HT-29 (cell line): ENCODE results near the gene SGPL1. TPM values are rescaled to one million over a fixed set of nuclear protein-coding genes. Genes with fewer than 3 reads are reported as not detected.
"Not testable (repeated sequence)": the region's sequence is repeated elsewhere in the genome, so short reads cannot be mapped to it uniquely, and the experiment has no call there.

Experiments
- DNase-seq: peaks from one replicate; pipeline ENCODE4 v3.0.0-alpha.2; 2015; ENCODE audit warnings: low spot score
- total RNA-seq: library from RNA; depleted of rRNA; stranded (reverse); fragments of >200 nt; shearing (Covaris generic); gene quantifications from 2 replicates; pipeline ENCODE4 v1.2.3, GENCODE V29; 2014

Gene SGPL1
- total RNA-seq, 1 experiment from 2014 or later, result 37.5 TPM

GRCh38 chr10:70906031-70906783, 90.5 kb downstream of the SGPL1 start:
- DNase-seq, result no peak

GRCh38 chr10:70906953-70907636, 91.3 kb downstream of the SGPL1 start:
- no peak for DNase-seq

- DNase-seq, result no peak
Observed at GRCh38 chr10:70907637-70908405, 92.1 kb downstream of the SGPL1 start.

DNA sequence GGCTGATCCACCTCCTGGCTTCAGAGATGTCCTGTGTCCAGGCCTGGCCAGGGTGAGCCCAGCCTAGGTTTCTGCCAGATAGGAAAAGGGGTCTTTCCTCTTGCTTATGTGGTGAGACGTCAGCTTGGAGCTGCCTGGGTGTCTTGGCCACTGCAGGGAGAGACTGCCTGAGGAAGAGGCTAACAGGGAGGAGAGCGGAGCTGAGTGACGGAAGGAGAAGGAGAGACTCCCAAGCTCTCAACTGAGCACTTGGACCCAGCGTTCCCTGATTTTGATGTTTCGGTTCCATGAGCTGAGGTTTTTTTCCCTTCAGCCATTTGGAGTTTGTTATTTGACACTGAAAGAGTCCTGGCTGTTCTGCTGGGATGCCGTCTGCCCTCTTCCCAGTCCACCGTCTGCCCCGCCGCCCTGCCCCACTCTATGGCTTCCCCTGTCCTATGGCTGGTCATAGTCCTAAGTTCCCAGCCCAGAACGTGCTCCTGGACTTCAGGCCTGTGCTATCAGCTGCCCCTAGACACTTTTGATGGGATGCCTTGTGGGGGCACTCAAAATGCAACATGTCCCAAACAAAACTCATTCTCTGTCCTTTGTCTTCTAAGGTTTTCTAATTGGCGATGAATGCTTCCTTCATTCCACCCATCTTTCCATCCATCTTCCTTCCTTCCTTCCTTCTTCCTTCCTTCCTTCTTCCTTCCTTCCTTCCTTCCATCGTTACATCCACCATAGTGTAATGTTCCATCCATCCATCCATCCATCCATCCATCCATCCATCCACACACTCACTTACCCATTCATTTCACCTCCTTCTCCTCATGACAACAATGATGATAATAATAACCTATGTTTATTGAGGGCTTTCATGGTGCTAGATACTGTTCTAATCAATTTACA, 92.9 kb downstream of the SGPL1 start:
- DNase-seq, result no peak

DNA sequence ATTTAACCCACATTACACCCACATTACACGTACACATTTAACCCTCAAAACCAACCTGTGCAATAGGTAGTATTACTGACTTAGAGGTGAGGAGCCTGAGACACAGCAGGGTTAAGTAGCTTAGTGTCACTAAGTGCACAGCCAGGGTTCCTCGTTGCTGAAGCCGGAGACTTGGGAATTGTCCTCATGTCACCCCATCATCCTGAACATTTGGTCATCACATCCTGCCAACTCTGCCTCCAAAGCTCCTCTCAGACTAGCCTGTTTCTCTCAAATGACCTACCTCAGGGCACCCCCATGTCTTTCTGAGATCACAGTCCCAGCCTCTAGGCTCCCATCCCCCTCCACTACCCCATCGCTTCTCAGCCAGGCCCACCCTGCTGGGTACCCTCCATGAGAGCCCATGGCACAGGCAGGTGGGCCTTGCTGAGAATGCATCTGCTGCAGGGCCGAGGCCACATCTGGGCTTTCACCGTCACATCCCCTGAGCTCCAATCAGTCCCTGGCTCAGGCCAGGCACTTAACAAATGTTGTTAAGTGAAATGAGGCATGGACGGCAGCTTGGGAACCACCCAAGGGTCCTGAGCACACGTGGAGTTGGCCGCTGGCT, 93.7 kb downstream of the SGPL1 start:
- no peak for DNase-seq

DNA sequence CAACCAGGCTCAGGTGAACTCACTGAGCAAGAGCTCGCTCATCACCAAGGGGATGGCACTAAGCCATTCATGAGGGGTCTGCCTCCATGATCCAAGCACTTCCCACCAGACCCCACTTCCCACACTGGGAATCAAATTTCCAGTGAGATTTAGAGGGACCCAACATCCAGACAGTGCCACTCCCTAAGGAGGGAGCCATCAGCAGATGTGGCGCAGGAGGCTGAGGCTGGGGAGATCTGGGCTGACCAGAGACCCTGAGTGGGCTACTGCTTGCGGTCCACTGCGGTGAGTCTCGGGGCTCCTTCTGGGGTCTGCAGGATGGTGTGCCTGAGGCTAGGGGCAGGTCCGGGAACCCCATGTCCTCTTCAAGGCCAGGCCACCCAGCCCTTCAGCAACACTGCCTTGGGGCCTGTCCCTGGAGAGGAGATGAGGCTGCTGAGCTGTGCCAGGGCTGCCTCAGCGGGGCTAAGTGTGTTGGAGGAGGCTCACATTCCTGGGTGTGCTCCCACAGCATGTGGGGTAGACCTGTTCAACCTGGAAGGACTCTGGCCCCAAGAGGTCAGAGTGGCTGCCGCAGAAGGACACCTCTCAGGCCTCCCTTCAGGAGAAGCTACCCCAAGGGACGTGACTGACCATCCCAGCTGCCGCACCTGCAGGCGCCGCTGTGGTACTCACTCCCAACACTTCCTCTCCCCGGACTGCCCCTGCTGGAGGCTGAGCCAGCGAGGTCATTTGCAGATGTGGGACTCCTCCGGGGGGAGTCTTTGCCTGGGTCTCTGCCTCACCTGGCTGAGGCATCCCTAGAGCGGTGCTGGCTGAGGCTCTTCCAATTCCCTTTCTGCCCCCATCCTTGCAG, 95.0 kb downstream of the SGPL1 start:
- no peak for DNase-seq

DNA sequence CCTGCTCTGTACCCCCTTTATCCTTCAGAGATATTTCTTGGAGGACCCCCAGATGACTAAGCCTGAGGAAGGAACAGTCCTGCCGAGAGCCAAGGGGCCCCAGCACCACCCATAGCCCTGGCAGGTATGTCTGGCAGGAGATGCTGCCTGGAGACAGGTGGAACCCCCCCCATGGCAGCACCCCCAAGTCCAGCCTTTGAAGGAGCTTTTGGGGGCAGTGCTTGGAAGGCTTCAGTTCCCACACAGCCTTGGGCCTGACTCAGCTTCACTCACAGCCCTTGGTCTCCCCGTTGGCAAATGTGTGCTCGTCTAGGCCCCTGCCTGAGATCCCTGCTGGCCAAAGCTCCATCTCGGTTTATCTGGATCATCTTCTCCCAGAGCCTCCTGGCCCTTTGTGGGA, 95.6 kb downstream of the SGPL1 start:
- no peak for DNase-seq

GRCh38 chr10:70912556-70912955, 96.8 kb downstream of the SGPL1 start:
- no peak for DNase-seq

DNA sequence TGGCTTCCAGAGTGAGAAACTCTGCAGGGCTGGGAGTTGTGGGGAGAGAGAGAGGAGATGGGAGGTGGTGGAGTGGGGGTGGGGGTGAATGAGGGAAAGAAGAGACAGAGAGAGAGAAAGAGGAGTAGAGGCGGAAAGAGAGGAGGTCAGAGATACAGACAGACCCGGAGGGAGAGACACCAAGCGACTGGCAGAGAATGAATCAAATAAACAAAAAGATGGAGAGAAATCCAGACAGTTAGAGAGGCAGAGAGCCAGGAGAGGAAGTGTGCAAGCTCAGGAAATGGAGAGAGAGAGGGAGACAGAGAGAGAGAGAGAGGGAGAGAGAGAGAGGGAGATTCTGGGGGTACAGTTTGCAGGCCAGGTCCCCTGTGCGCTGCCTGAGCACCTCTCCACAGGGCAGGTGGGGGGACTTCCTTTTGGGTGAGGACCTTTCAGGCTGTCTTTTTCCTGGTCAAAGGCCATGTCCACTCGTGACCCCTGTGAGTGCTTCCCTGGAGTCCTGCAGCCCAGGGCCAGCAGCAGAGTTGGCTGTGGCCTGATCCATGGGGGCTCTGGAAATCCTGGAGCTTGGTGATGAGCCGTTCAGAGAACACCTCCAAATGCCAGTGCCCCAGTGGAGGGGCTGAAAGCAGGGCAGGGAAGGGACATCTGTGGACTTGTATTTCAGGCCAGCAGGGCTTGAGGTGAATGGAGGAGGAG, 97.6 kb downstream of the SGPL1 start:
- no peak for DNase-seq

- no peak for DNase-seq
Observed at GRCh38 chr10:70913893-70914240, 98.1 kb downstream of the SGPL1 start.

DNA sequence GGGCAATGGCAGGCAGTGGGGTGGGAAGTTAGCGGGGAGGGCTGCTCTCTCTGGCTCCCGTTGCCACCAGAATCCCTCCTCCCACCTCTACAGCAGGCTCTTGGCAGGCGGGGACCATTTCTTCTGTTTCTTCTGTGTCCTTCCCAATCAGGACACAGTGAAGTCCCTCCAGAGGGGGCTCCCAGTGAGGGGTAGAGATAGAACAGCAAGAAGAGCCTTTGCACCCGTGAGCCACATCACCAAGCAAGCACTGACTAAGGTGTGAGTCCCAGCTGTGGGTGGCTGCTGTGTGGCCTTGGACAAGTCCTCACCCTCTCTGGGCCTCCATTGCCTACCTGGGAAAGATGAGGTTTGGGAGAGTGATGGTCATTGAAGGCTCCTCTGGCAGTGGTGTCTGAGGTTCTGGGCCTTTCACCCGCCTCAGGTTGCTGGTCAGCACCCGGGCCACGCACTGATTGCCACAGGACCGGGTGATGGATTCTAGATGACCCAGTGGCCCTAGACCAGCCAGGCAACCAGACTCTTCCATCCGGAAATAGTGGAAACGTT, 98.6 kb downstream of the SGPL1 start:
- DNase-seq, result no peak

DNA sequence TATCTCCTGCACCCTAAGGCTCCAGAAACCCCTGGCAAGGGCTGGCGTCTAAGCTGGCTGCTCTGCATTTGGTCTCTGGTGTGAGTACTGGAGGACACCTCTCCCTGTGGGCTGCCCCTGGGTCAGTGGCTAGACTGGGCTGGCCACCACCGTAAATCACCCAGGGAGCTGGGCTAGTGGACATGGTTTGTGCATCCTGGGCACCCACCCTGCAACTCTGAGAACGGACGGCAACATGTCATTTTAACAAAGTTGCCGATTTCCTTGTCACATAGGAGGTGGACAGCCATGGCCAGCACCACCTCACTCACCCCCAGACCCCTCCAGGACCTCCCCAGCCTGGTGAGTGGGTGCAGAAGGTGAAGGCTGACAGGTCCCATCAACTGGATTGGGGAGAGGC, 99.5 kb downstream of the SGPL1 start:
- DNase-seq, result no peak

GRCh38 chr10:70915806-70916205, 100.1 kb downstream of the SGPL1 start:
- no peak for DNase-seq

DNA sequence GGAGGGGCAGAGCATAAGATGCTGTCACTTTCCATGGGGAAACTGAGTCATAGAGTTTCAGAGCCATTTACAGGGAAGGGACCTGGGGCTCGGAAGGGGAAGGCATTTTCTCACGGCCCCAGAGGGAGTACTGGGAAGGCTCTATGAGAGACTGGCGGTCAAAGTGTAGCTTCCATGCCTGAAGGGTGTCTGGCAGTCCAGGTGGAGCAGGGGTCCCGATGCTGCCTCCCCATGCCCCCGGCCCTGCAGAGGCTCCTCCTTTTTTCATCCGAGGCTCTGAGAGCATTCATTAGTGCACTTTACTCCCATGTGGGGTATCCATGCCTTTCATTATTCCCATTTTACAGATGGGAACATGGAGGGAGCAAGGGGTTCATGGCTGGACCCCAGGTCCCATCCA, 100.5 kb downstream of the SGPL1 start:
- DNase-seq, result no peak

- no peak for DNase-seq
Observed at GRCh38 chr10:70917226-70917625, 101.5 kb downstream of the SGPL1 start.

DNA sequence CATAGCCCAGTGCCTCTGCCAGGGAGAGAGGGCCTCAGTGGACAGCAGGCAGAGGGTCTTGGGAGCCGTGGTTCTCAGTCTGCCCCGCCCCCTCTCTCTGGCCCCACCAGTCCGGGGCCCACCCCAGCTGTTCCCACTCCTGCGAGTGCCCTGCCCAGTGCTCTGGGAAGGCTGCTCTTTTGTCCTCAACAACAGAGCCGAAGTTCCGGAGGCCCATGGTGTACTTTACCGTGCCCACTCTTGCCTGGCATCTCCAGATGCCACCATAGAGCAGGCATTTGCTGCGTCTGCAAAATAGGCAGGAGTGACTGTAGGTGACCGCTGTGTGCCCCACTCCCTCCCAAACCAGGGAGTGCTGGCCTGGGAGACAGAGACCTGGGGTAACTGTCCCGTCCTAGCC, 101.9 kb downstream of the SGPL1 start:
- no peak for DNase-seq

DNA sequence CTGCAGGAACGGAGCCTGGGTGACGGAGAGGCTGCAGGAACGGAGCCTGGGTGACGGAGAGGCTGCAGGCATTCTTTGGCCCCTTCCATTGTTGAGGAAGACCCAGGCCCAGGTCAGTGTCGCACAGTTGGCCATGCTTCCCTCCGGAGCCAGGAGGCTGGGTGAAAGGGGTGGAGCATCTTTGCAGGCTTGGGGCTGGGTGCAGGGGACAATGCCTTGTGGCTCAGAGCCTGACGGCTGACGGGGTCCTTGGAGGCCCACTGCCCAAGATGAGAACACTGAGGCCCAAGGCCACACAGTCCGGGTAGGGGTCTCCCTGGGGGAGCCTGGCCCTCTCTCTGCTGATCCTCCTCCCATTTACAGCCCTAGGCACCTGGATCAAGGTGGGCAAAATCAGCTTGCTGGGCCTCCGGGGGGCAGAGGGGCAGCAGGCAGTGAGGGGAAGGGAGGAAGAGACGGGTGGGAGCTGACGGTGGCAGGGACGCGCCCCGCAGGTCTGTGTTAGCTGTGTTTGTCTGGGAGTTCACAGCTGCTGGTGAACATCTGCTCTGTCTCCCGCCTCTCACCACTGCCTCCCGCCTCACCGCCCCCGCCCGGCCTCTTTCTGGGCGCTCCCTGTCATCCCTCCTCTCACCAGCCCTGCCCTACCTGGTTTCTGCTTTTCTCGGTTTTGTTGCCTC, 103.2 kb downstream of the SGPL1 start:
- no peak for DNase-seq

- DNase-seq, result not testable (repeated sequence)
Observed at GRCh38 chr10:70919906-70920305, 104.2 kb downstream of the SGPL1 start.

- DNase-seq, result peak; percentile 23
Observed at GRCh38 chr10:70920519-70920918, 104.8 kb downstream of the SGPL1 start.
